ENCODE measurements around the gene PACSIN2.

PACSIN2 gene

DNA sequence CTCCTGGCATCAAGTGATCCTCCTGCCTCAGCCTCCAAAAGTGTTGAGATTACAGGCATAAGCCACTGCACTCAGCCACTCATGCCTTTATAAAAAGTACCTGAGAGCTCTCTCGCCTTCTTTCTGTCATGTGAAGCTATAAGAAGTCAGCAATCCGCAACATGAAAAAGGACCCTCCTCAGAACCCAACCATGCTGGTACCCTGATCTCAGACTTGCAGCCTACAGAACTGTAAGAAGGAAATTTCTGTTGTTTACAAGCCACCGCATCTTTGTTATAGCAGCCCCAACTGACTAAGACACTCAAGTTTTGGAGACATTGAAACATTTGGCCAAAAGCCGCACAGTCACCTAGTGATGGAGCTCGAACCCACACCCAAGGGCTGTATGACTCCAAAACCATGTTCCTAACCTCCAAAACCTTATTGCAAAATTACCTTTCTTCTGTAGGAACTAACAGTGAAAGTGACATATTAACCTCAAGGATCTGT lies 8.9 kb downstream of the PACSIN2 start:
- peak overlapping the region in 1 of 2 donors; percentile 80 for H3K27ac ChIP-seq
- no peak for DNase-seq

DNA sequence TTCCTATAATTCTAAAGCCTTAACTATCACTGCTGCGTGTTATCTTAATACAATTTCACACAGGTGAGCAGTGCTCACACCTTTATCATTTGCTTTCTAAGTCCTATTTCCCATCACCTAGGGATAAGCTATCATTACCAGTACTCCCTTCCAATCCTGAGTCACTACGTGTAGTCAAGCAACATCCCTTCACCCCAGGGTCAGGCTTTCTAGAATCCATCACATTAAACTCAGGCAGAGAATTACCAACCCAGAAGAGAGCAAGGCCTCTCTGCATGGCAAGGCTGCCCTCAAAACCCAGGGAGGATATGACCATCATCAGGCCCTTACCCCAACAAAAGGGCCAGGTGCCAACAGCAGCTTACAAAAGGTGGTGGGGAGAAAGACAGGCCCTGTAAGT lies 9.8 kb downstream of the PACSIN2 start:
- peaks cover 0 to 95% (median 64%) of the 10 kb centered on the region in 4 donors for H3K4me1 ChIP-seq
- no peaks in the 10 kb centered on the region for H3K27me3 ChIP-seq
- no peaks in the 10 kb centered on the region for H3K36me3 ChIP-seq
- peak overlapping the region in 1 of 2 donors; percentile 15 for H3K27ac ChIP-seq
- intact Hi-C loops (cut with DNase I; ENCODE audit: low total_unique reads): no loop called here
- no peak for DNase-seq
- TF ChIP-seq, protein P1, sequence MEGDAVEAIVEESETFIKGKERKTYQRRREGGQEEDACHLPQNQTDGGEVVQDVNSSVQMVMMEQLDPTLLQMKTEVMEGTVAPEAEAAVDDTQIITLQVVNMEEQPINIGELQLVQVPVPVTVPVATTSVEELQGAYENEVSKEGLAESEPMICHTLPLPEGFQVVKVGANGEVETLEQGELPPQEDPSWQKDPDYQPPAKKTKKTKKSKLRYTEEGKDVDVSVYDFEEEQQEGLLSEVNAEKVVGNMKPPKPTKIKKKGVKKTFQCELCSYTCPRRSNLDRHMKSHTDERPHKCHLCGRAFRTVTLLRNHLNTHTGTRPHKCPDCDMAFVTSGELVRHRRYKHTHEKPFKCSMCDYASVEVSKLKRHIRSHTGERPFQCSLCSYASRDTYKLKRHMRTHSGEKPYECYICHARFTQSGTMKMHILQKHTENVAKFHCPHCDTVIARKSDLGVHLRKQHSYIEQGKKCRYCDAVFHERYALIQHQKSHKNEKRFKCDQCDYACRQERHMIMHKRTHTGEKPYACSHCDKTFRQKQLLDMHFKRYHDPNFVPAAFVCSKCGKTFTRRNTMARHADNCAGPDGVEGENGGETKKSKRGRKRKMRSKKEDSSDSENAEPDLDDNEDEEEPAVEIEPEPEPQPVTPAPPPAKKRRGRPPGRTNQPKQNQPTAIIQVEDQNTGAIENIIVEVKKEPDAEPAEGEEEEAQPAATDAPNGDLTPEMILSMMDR (IDR thresholded peaks at IDR 0.05): no peak
- H3K9me3 ChIP-seq: no peaks in the 10 kb centered on the region
- H3K4me3 ChIP-seq: no peak overlapping the region

More for the DNA sequence above, 8.9 kb downstream of the PACSIN2 start:
- Histone ChIP-seq H3K4me1 (peaks cover 0 to 89% (median 54%) of the 10 kb centered on the region in 4 donors), H3K4me3 (no peak overlapping the region), H3K9me3 (no peaks in the 10 kb centered on the region), H3K36me3 (no peaks in the 10 kb centered on the region), H3K27me3 (no peaks in the 10 kb centered on the region)
- intact Hi-C loops (cut with DNase I; ENCODE audit: low total_unique reads): no loop called here
- TF ChIP-seq, protein P1 (IDR thresholded peaks at IDR 0.05): no peak

DNA sequence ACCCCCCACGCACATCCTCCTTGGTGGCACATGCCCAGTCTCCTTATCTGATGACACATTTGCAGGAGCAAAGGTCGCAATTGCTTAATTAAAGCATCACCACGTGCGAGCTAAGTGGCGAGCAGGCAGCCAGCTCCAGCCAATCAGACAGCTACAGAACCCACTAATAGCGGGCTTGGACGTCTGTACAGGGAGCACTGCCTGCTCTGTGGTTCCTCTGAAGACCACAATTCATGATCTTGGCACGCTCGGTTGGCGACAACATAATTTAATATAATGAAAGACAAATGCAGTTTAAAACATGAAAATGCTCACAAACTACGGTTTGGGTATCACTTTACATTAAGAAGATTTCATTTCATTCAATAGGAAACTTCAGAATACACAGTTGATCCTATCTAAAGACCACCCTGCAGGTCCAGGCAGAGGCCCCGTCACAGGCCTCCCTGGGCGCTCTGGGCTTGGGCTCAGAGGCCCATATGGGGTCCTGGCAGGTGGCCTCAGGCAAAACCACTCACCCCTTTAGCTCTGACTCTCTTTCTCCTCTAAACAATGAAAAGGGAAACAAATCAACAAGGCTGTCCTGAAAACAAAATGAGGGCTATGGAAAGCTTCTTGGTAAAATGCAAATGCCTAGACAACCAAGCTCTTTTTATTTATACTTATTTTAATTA lies 10.4 kb downstream of the PACSIN2 start:
- H3K4me1 ChIP-seq: peaks cover 0 to 95% (median 67%) of the 10 kb centered on the region in 4 donors
- no peaks in the 10 kb centered on the region for H3K27me3 ChIP-seq
- no peaks in the 10 kb centered on the region for H3K36me3 ChIP-seq
- no peaks in the 10 kb centered on the region for H3K9me3 ChIP-seq
- peak overlapping the region in 1 of 2 donors; percentile 11 for H3K27ac ChIP-seq
- no peak for DNase-seq
- TF ChIP-seq, protein P1 (IDR thresholded peaks at IDR 0.05): no peak
- no peak overlapping the region for H3K4me3 ChIP-seq
- intact Hi-C loops (cut with DNase I; ENCODE audit: low total_unique reads): no loop called here

DNA sequence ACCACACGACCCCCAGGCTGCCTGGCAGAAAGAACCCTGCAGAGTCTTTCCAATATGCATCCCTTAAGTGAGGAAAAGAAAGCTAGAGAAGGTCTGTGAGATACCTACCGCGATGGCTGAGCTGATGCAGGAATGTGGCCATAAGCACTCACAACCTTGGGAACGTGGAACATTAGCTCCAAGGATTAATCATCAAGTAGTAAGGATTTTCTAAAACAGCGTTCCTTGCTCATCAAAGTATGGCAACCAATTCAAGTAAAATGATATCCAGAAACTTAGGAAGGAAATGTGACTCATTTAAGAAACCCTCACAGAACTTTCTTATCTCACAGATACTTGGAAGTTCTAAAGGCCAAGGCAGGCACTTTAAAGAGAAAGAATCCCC lies 12.8 kb downstream of the PACSIN2 start:
- H3K27me3 ChIP-seq: no peaks in the 10 kb centered on the region
- TF ChIP-seq, protein P1 (IDR thresholded peaks at IDR 0.05): no peak
- no peaks in the 10 kb centered on the region for H3K9me3 ChIP-seq
- no peak for DNase-seq
- no peaks in the 10 kb centered on the region for H3K36me3 ChIP-seq
- intact Hi-C loops (cut with DNase I; ENCODE audit: low total_unique reads): no loop called here
- H3K27ac ChIP-seq: peak overlapping the region; percentile 73 to 79
- peaks cover 0 to 93% (median 59%) of the 10 kb centered on the region in 4 donors for H3K4me1 ChIP-seq
- H3K4me3 ChIP-seq: no peak overlapping the region

DNA sequence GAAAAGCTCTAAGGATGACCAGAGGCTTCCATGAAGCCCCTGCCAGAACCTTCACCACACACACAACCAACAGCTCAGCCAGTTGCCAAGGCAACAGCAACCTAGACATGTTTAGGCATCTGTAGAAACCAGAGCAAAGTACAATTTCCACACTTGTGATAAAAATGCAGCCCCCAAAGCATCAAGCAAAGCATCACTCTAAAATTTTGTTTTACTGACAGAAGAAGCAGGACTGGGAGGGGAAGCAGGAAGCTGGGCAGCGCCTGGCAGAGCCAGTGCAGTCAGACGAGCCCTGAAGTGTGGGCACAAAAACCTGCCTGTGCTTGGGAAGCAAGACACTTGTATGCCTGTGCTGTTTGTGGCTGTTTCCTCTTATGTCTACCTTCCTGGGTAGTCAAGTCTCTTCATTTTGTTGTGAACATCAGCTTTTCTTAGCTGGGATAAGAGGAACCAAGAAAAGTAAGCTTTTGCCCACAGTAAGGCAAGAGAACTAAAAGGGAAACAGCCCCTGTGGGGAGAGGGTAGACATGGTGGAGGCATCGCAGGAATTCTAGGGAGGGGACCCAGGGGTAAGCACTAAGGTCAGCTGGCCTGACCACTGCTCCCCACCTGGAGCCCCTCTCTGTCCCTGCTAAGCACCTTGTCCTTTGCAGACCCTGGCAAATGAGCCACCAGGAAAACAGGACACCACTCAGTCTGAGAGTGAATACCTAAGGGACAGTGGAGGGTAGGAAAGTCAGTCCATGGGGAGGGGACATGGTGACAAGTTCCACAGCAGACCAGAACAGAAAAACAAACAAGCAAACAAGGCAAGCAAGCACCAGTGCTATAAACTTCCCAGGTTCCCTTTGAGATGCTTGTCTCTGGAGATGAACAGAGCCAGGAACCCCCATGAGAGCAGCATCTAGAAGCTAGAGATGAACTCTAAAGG lies 13.4 kb downstream of the PACSIN2 start:
- H3K27me3 ChIP-seq: no peaks in the 10 kb centered on the region
- H3K9me3 ChIP-seq: no peaks in the 10 kb centered on the region
- TF ChIP-seq, protein P1 (IDR thresholded peaks at IDR 0.05): no peak
- H3K4me1 ChIP-seq: peaks cover 0 to 93% (median 64%) of the 10 kb centered on the region in 4 donors
- peak overlapping the region; percentile 73 to 79 for H3K27ac ChIP-seq
- intact Hi-C loops (cut with DNase I; ENCODE audit: low total_unique reads): no loop called here
- no peaks in the 10 kb centered on the region for H3K36me3 ChIP-seq
- no peak for DNase-seq
- no peak overlapping the region for H3K4me3 ChIP-seq
